Right cardiac atrium (tissue), 5 donors: ENCODE results near the gene LGALS13. TPM values are rescaled to one million over a fixed set of nuclear protein-coding genes. Genes with fewer than 3 reads are reported as not detected.

ENCODE experiments used
- ATAC-seq, 2 donors: fragments of 200-7000 bp; cut with Tn5 transposase; one replicate each; pipeline versions ENCODE4 v1.8.0 to v1.9.1; 2020; ENCODE audit warnings: moderate library complexity in 2 of 2, mild to moderate bottlenecking in 1 of 2
- DNase-seq, 3 donors: peaks; one replicate each; pipeline ENCODE4 v3.0.0-alpha.2; 2020
- H3K27ac ChIP-seq: one replicate; pipeline ENCODE4 v1.5.1; 2013; ENCODE audit warnings: mild to moderate bottlenecking, low read length, control low read depth, moderate library complexity
- H3K27me3 ChIP-seq: one replicate; pipeline ENCODE4 v1.6.1; 2013; ENCODE audit not compliant: control insufficient read depth, insufficient read depth
- H3K4me1 ChIP-seq: one replicate; pipeline ENCODE4 v1.6.1; 2013; ENCODE audit warnings: low read length; ENCODE audit not compliant: control insufficient read depth, insufficient read depth
- H3K4me3 ChIP-seq: one replicate; pipeline ENCODE4 v1.5.1; 2013; ENCODE audit warnings: low read length, control low read depth
- H3K9me3 ChIP-seq: one replicate; pipeline ENCODE4 v1.6.1; 2013; ENCODE audit warnings: low read length; ENCODE audit not compliant: control insufficient read depth
- WGBS: extraction: QIAGEN DNeasy Blood & Tissue Kit; methylation state at CpG from one replicate; pipeline ENCODE4 v1.1.7; 2013; 5-methylcytosine and 5-hydroxymethylcytosine counted together
- intact Hi-C, 4 donors: fragments of 100-400 bp; cut with DNase I; formaldehyde crosslinking; loops; one replicate each; pipeline versions ENCODE4 v1.11.0 to v1.14.0; 2022 to 2023
- polyA plus RNA-seq: library from polyadenylated mRNA; stranded (reverse); fragments of 200-250 nt; gene quantifications from one replicate; pipeline ENCODE4 v1.2.3, GENCODE V29; 2013
- total RNA-seq, 4 donors: library from RNA; stranded (reverse); fragmentation: NEBNext Ultra II Directional; extraction: Animal tissue kit (Norgen Biotek cat#: 25700); gene quantifications; one replicate each; pipeline ENCODE4 v1.2.1, GENCODE V29; 2021
- donor health status: healthy with polysubstance abuse.
- donor health status: DM: no; HTN: yes; CAD: no.
- donor health status: DM: no; HTN: no; CAD: no.
- donor health status: DM: no; HTN: yes; CAD: no; lungs with severe emphysema.
- donor health status: DM: yes; HTN: yes; CAD: no.

LGALS13 gene
- total and polyA plus RNA-seq, 5 donors, result not detected

GRCh38 chr19:39582891-39583625 lies 19.3 kb upstream of the LGALS13 start:
- no peak overlapping the region for H3K27ac ChIP-seq
- no peaks in the 10 kb centered on the region for H3K9me3 ChIP-seq
- H3K27me3 ChIP-seq, result no peaks in the 10 kb centered on the region
- DNase-seq (no peak), ATAC-seq (no peak)
- H3K4me1 ChIP-seq, result no peaks in the 10 kb centered on the region
- WGBS, result 62% methylated on average over 8 of the region's 8 CpGs
- intact Hi-C loops, result no loop called here
- no peak overlapping the region for H3K4me3 ChIP-seq

GRCh38 chr19:39587496-39587895 lies 14.8 kb upstream of the LGALS13 start:
- Histone ChIP-seq H3K4me3 (no peak overlapping the region), H3K9me3 (no peaks in the 10 kb centered on the region), H3K27ac (no peak overlapping the region), H3K27me3 (no peaks in the 10 kb centered on the region), H3K4me1 (no peaks in the 10 kb centered on the region)
- DNase-seq, result no peak
- intact Hi-C loops, result no loop called here
- 61% methylated on average over 4 of the region's 4 CpGs for WGBS
- no peak for ATAC-seq

GRCh38 chr19:39588066-39588465 lies 14.3 kb upstream of the LGALS13 start:
- Histone ChIP-seq H3K27ac (no peak overlapping the region), H3K4me1 (no peaks in the 10 kb centered on the region), H3K27me3 (no peaks in the 10 kb centered on the region), H3K9me3 (no peaks in the 10 kb centered on the region), H3K4me3 (no peak overlapping the region)
- no peak for DNase-seq
- intact Hi-C loops, result no loop called here
- WGBS, result 34% methylated on average over 2 of the region's 2 CpGs
- no peak for ATAC-seq

GRCh38 chr19:39590265-39590664 lies 12.1 kb upstream of the LGALS13 start:
- Histone ChIP-seq H3K9me3 (no peaks in the 10 kb centered on the region), H3K4me3 (no peak overlapping the region), H3K27ac (no peak overlapping the region), H3K27me3 (no peaks in the 10 kb centered on the region), H3K4me1 (no peaks in the 10 kb centered on the region)
- WGBS, result 51% methylated on average over 2 of the region's 2 CpGs
- intact Hi-C loops, result no loop called here
- no peak for ATAC-seq
- DNase-seq, result no peak

GRCh38 chr19:39592381-39592780 lies 9.9 kb upstream of the LGALS13 start:
- Histone ChIP-seq H3K27ac (no peak overlapping the region), H3K4me1 (no peaks in the 10 kb centered on the region), H3K27me3 (no peaks in the 10 kb centered on the region), H3K4me3 (no peak overlapping the region), H3K9me3 (no peaks in the 10 kb centered on the region)
- intact Hi-C loops, result no loop called here
- DNase-seq, result no peak
- no peak for ATAC-seq
- 80% methylated on average over 7 of the region's 7 CpGs for WGBS

- DNase-seq (no peak), ATAC-seq (no peak)
- no peak overlapping the region for H3K27ac ChIP-seq
- no peaks in the 10 kb centered on the region for H3K9me3 ChIP-seq
- H3K4me3 ChIP-seq, result no peak overlapping the region
- WGBS, result 79% methylated on average over 6 of the region's 6 CpGs
- no peaks in the 10 kb centered on the region for H3K4me1 ChIP-seq
- intact Hi-C loops, result no loop called here
- H3K27me3 ChIP-seq, result no peaks in the 10 kb centered on the region
Measured at GRCh38 chr19:39595950-39596349, 6.4 kb upstream of the LGALS13 start.

- H3K27ac ChIP-seq, result no peak overlapping the region
- no peaks in the 10 kb centered on the region for H3K9me3 ChIP-seq
- no peak for ATAC-seq
- H3K27me3 ChIP-seq, result no peaks in the 10 kb centered on the region
- DNase-seq, result no peak
- no peaks in the 10 kb centered on the region for H3K4me1 ChIP-seq
- intact Hi-C loops, result no loop called here
- no peak overlapping the region for H3K4me3 ChIP-seq
Measured at GRCh38 chr19:39596911-39597310, 5.4 kb upstream of the LGALS13 start.

- intact Hi-C loops, result no loop called here
- 16% methylated on average over 4 of the region's 4 CpGs for WGBS
- Histone ChIP-seq H3K4me3 (no peak overlapping the region), H3K27ac (no peak overlapping the region), H3K9me3 (no peaks in the 10 kb centered on the region), H3K4me1 (no peaks in the 10 kb centered on the region), H3K27me3 (no peaks in the 10 kb centered on the region)
- ATAC-seq (no peak), DNase-seq (no peak)
Measured at GRCh38 chr19:39599116-39599515, 3.2 kb upstream of the LGALS13 start.

GRCh38 chr19:39603825-39604224 lies 1.5 kb downstream of the LGALS13 start:
- Histone ChIP-seq H3K4me3 (no peak overlapping the region), H3K27me3 (no peaks in the 10 kb centered on the region), H3K9me3 (no peaks in the 10 kb centered on the region), H3K27ac (no peak overlapping the region), H3K4me1 (no peaks in the 10 kb centered on the region)
- DNase-seq (no peak), ATAC-seq (no peak)
- intact Hi-C loops, result loop anchor here in 1 of 4 donors (10.0 kb wide), 1 partner anchor 1421 kb away; no protein-coding TSS in a partner anchor
- 66% methylated on average over 1 of the region's 1 CpG for WGBS

GRCh38 chr19:39607021-39607420 lies 4.7 kb downstream of the LGALS13 start:
- intact Hi-C loops, result loop anchor here in 1 of 4 donors (10.0 kb wide), 1 partner anchor 1418 kb away; no protein-coding TSS in a partner anchor
- no peaks in the 10 kb centered on the region for H3K4me1 ChIP-seq
- no peak for DNase-seq
- H3K9me3 ChIP-seq, result no peaks in the 10 kb centered on the region
- 84% methylated on average over 9 of the region's 9 CpGs for WGBS
- H3K4me3 ChIP-seq, result no peak overlapping the region
- no peak overlapping the region for H3K27ac ChIP-seq
- no peak for ATAC-seq
- H3K27me3 ChIP-seq, result no peaks in the 10 kb centered on the region

- Histone ChIP-seq H3K4me3 (no peak overlapping the region), H3K9me3 (no peaks in the 10 kb centered on the region), H3K4me1 (no peaks in the 10 kb centered on the region), H3K27ac (no peak overlapping the region), H3K27me3 (no peaks in the 10 kb centered on the region)
- intact Hi-C loops, result loop anchor here in 1 of 4 donors (10.0 kb wide), 1 partner anchor 1417 kb away; no protein-coding TSS in a partner anchor
- whole genome bisulfite sequencing, result 64% methylated on average over 6 of the region's 6 CpGs
- ATAC-seq, result no peak
- DNase-seq, result no peak
Measured at GRCh38 chr19:39607561-39607960, 5.2 kb downstream of the LGALS13 start.

GRCh38 chr19:39613597-39613996 lies 11.3 kb downstream of the LGALS13 start:
- DNase-seq (no peak), ATAC-seq (no peak)
- Histone ChIP-seq H3K4me3 (no peak overlapping the region), H3K4me1 (no peaks in the 10 kb centered on the region), H3K27ac (no peak overlapping the region), H3K27me3 (no peaks in the 10 kb centered on the region), H3K9me3 (peaks cover 2% of the 10 kb centered on the region)
- WGBS, result 58% methylated on average over 2 of the region's 2 CpGs
- intact Hi-C loops, result no loop called here
